Upper lobe of left lung (tissue), 6 donors: ENCODE results near the gene SCRN3. TPM values are rescaled to one million over a fixed set of nuclear protein-coding genes. Genes with fewer than 3 reads are reported as not detected.

Experiments
- ATAC-seq, 2 donors: fragments of 200-7000 bp; cut with Tn5 transposase; one replicate each; pipeline ENCODE4 v1.9.1; 2022; ENCODE audit warnings: mild to moderate bottlenecking in 2 of 2, moderate library complexity in 2 of 2; ENCODE audit not compliant: low FRiP score in 2 of 2
- DNase-seq, 2 donors: peaks; one replicate each; pipeline ENCODE4 v3.0.0-alpha.2; 2019 to 2020
- H3K27ac ChIP-seq, 4 donors: fragments of 200-600 bp; sonication (generic); one replicate each; pipeline ENCODE4 v1.5.1; 2016 to 2019
- H3K27me3 ChIP-seq, 4 donors: fragments of 200-600 bp; sonication (generic); one replicate each; pipeline ENCODE4 v1.5.1; 2017 to 2019
- H3K36me3 ChIP-seq, 4 donors: fragments of 200-600 bp; sonication (generic); one replicate each; pipeline ENCODE4 v1.5.1; 2016 to 2019
- H3K4me1 ChIP-seq, 4 donors: fragments of 200-600 bp; sonication (generic); one replicate each; pipeline ENCODE4 v1.5.1; 2018 to 2019
- H3K4me3 ChIP-seq, 4 donors: fragments of 200-600 bp; sonication (generic); one replicate each; pipeline ENCODE4 v1.5.1; 2017 to 2019; ENCODE audit warnings: mild to moderate bottlenecking in 2 of 4, moderate library complexity in 1 of 4
- H3K9me3 ChIP-seq, 4 donors: fragments of 200-600 bp; sonication (generic); one replicate each; pipeline ENCODE4 v1.5.1; 2018 to 2019
- EP300 ChIP-seq, 4 donors: sonication (generic); formaldehyde crosslinking; IDR thresholded peaks; one replicate each; pipeline ENCODE4 v1.5.1; 2017; ENCODE audit warnings: antibody characterized with exemption in 4 of 4, control low read depth in 2 of 4
- POLR2A ChIP-seq, 4 donors: fragments of 450-650 bp; IDR thresholded peaks; one replicate each; pipeline ENCODE4 v1.5.1; 2016 to 2017; ENCODE audit warnings: antibody characterized with exemption in 4 of 4, mild to moderate bottlenecking in 2 of 4
- POLR2AphosphoS5 ChIP-seq, 2 donors: sonication (generic); formaldehyde crosslinking; IDR thresholded peaks; one replicate each; pipeline ENCODE4 v1.5.1; 2017; ENCODE audit warnings: antibody characterized with exemption in 2 of 2
- WGBS, 2 donors: methylation state at CpG; one replicate each; pipeline ENCODE4 v1.1.5; 2017 to 2018; 5-methylcytosine and 5-hydroxymethylcytosine counted together
- total RNA-seq, 6 donors: library from RNA; depleted of rRNA in 4 of 6; stranded (reverse); fragments of >200 nt in 4 of 6; gene quantifications; one replicate each; pipeline versions ENCODE4 v1.1.0 to v1.2.1, GENCODE V29; 2016 to 2021
- TF ChIP-seq, protein P1 (sequence below), 6 experiments: fragments of 450-650 bp in 4 of 6; fragments of 200-600 bp in 2 of 6; sonication (generic) in 2 of 6; IDR thresholded peaks; one replicate each; pipeline ENCODE4 v1.5.1; 2016 to 2019; ENCODE audit warnings: antibody characterized with exemption in 6 of 6
- donor health status: DM: no; HTN: no; CAD: no; lungs with moderate emphysema.
- donor health status: DM: no; HTN: yes; CAD: no; lungs with severe emphysema.

The SCRN3 gene
- total RNA-seq, 6 donors from 2014 or later: 5.1 to 43.0 (median 21.7) TPM

DNA sequence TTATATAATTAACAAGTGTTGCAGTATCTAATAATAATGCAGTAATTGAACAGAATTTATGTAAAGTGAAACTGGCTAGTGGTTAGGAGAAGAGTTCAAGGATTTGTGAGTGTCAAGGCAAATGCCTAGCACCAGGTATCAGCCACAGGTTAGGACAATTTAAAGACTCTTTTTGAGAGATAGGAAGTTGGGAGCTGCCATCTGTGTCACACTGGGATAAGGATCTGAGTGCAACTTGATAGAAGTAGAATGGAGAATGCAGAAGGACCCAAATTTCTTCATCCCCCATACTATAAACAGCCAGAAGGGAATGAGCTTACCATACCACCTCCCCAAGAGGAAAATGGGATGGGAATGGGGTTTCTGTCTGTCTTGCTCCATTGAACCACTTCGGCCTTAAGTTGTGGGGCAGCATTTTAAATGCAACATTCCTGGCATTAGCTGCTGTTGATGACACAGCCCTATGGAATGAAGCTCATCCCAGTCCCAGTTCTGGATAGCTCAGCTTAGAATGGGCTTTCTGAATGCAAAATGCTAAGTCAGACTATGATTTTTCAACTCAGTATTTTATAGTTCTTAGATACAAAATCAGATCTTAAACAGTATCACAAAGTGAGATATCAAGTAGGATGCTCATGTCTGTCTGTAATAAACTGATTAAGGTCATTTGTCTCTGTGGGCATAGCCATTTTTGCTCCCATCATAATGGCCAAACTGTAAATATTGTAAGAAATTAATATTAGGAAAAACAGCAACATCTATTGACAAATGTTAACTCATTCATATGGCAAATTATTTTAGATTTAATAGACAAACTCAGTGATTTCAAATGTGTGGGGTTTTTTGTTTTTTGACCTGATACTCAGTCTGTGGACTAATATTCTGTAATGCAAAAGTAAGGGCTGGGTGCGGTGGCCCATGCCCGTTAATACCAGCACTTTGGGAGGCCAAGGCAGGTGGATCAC lies 47.3 kb downstream of the SCRN3 start:
- no peaks in the 10 kb centered on the region for H3K4me1 ChIP-seq
- no peaks in the 10 kb centered on the region for H3K9me3 ChIP-seq
- peaks cover 0 to 3% (median 0%) of the 10 kb centered on the region in 4 donors for H3K36me3 ChIP-seq
- TF ChIP-seq, protein P1, sequence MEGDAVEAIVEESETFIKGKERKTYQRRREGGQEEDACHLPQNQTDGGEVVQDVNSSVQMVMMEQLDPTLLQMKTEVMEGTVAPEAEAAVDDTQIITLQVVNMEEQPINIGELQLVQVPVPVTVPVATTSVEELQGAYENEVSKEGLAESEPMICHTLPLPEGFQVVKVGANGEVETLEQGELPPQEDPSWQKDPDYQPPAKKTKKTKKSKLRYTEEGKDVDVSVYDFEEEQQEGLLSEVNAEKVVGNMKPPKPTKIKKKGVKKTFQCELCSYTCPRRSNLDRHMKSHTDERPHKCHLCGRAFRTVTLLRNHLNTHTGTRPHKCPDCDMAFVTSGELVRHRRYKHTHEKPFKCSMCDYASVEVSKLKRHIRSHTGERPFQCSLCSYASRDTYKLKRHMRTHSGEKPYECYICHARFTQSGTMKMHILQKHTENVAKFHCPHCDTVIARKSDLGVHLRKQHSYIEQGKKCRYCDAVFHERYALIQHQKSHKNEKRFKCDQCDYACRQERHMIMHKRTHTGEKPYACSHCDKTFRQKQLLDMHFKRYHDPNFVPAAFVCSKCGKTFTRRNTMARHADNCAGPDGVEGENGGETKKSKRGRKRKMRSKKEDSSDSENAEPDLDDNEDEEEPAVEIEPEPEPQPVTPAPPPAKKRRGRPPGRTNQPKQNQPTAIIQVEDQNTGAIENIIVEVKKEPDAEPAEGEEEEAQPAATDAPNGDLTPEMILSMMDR (IDR thresholded peaks at IDR 0.05): no peak
- TF ChIP-seq POLR2AphosphoS5 (IDR thresholded peaks at IDR 0.05) (no peak), POLR2A (IDR thresholded peaks at IDR 0.05) (no peak)
- no peak for DNase-seq
- peak in 1 of 2 donors; percentile 67 for ATAC-seq
- no peak overlapping the region for H3K4me3 ChIP-seq
- H3K27me3 ChIP-seq: no peaks in the 10 kb centered on the region
- WGBS, 2 donors: 88 to 93% methylated on average over 3 of the region's 3 CpGs
- H3K27ac ChIP-seq: no peak overlapping the region

DNA sequence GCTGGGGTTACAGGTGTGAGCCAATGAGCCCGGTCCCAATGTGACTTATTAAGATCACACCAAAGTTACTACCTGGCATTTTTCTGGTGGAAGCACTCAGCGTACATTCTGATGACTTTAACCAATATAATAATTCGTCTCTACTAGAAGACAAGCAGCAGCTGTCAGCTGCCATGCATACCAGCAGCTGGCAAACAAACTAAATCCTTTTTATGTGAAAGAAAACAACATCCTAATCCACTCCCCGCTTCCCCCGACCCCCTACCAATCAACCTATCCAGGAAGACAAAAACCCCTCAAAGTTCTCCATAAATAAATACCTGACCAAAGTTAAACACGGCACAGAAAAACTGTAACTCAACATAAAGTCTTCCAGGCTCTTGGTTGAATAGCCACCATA lies 49.2 kb downstream of the SCRN3 start:
- WGBS, 2 donors: 70 to 84% methylated on average over 6 of the region's 6 CpGs
- TF ChIP-seq EP300 (IDR thresholded peaks at IDR 0.05) (no peak), POLR2AphosphoS5 (IDR thresholded peaks at IDR 0.05) (no peak), POLR2A (IDR thresholded peaks at IDR 0.05) (no peak)
- TF ChIP-seq, protein P1 (IDR thresholded peaks at IDR 0.05): no peak

DNA sequence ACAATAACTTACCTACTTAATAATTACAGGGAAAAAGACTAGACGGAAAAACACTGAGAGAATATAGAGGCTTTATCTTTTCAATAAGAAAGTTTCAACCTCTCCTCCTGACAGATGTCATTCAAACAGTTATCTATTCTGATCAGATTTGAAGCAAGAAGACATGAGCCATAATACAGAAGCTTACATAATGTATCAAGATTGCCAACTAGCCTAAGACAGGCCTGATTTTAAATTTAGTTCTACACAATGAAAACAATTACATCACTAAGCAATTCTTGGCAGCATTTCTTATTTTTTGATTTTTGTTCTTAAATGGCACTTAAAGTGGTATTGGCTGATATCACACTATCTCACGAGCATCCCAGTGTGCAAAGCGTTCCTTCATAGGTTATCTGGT lies 49.7 kb downstream of the SCRN3 start:
- TF ChIP-seq POLR2A (IDR thresholded peaks at IDR 0.05): no peak
- no peak for TF ChIP-seq EP300 (IDR thresholded peaks at IDR 0.05)
- TF ChIP-seq POLR2AphosphoS5 (IDR thresholded peaks at IDR 0.05): no peak
- TF ChIP-seq, protein P1 (IDR thresholded peaks at IDR 0.05): no peak
- 85 to 87% methylated on average over 3 of the region's 3 CpGs for WGBS, 2 donors
- H3K27ac ChIP-seq: no peak overlapping the region
- no peaks in the 10 kb centered on the region for H3K4me1 ChIP-seq
- DNase-seq (no peak), ATAC-seq (no peak)
- peaks cover 0 to 3% (median 0%) of the 10 kb centered on the region in 4 donors for H3K36me3 ChIP-seq
- H3K9me3 ChIP-seq: no peaks in the 10 kb centered on the region
- H3K27me3 ChIP-seq: no peaks in the 10 kb centered on the region
- no peak overlapping the region for H3K4me3 ChIP-seq

More for the DNA sequence above, 49.2 kb downstream of the SCRN3 start:
- H3K9me3 ChIP-seq: no peaks in the 10 kb centered on the region
- no peak overlapping the region for H3K4me3 ChIP-seq
- H3K27ac ChIP-seq: no peak overlapping the region
- H3K36me3 ChIP-seq: peaks cover 0 to 3% (median 0%) of the 10 kb centered on the region in 4 donors
- DNase-seq: no peak
- H3K4me1 ChIP-seq: no peaks in the 10 kb centered on the region
- no peaks in the 10 kb centered on the region for H3K27me3 ChIP-seq
- ATAC-seq: no peak

DNA sequence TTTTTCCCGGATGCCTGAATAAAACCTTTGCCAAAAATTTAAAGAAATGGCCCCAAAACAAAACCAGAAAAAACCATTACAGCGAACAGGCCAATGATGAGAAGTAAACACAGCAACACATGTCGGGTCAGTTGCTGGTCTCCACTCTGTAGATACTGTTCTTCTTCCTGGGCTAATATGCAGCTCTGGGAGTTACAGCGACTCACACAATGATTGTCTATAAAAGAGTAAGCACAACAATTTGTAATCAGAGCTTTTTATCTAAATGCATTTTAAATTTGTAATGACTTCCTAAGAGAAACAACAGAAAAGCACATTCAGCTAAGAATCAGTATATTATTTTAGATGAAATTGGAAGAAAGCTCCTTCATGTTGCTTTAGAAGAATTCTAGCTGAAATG lies 51.0 kb downstream of the SCRN3 start:
- WGBS, 2 donors: 92 to 97% methylated on average over 4 of the region's 4 CpGs
- peaks cover 0 to 3% (median 0%) of the 10 kb centered on the region in 4 donors for H3K36me3 ChIP-seq

More for the DNA sequence above, 51.0 kb downstream of the SCRN3 start:
- TF ChIP-seq POLR2AphosphoS5 (IDR thresholded peaks at IDR 0.05) (no peak), POLR2A (IDR thresholded peaks at IDR 0.05) (no peak), EP300 (IDR thresholded peaks at IDR 0.05) (no peak)
- TF ChIP-seq, protein P1 (IDR thresholded peaks at IDR 0.05): no peak
- Histone ChIP-seq H3K9me3 (no peaks in the 10 kb centered on the region), H3K4me1 (no peaks in the 10 kb centered on the region), H3K27ac (no peak overlapping the region), H3K4me3 (no peak overlapping the region), H3K27me3 (no peaks in the 10 kb centered on the region)
- DNase-seq (no peak), ATAC-seq (no peak)
